ENCODE data around the gene B3GALNT1.

DNA sequence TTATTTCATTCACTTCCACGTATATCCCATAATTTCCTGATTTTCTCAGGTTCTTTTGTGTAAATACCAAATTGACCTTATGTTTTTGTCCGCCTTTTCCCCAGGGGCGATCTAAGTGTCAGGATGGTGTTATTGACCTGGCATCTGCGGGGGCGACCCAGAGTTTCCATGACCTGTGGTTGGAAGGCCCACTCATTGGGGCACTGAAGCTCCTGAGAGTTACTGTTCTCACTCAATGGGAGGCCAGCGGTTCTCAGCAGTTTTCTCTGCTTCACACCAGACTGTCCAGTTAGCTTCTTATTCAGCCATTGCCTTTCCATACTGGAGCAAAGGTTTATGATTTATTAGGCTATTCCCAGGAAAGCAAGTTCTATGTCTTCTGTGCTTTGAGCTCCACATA lies 53.3 kb downstream of the B3GALNT1 start:
- TF ChIP-seq, protein P1, sequence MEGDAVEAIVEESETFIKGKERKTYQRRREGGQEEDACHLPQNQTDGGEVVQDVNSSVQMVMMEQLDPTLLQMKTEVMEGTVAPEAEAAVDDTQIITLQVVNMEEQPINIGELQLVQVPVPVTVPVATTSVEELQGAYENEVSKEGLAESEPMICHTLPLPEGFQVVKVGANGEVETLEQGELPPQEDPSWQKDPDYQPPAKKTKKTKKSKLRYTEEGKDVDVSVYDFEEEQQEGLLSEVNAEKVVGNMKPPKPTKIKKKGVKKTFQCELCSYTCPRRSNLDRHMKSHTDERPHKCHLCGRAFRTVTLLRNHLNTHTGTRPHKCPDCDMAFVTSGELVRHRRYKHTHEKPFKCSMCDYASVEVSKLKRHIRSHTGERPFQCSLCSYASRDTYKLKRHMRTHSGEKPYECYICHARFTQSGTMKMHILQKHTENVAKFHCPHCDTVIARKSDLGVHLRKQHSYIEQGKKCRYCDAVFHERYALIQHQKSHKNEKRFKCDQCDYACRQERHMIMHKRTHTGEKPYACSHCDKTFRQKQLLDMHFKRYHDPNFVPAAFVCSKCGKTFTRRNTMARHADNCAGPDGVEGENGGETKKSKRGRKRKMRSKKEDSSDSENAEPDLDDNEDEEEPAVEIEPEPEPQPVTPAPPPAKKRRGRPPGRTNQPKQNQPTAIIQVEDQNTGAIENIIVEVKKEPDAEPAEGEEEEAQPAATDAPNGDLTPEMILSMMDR (IDR thresholded peaks at IDR 0.05; ENCODE audit: poor library complexity), result no peak
- TF ChIP-seq EZH2 (IDR thresholded peaks at IDR 0.05; ENCODE audit: borderline replicate concordance), result no peak
- no peak for TF ChIP-seq EZH2phosphoT487 (IDR thresholded peaks at IDR 0.05; ENCODE audit: low read depth, severe bottlenecking, unreplicated experiment)

All from hepatocyte (in vitro differentiated cells).